ENCODE measurements around the gene RAB44. TPM values are rescaled to one million over a fixed set of nuclear protein-coding genes. Genes with fewer than 3 reads are reported as not detected.

RAB44 gene
- total and polyA plus RNA-seq, 2 of the 13 experiments (the other 11 are each of a cell fraction or from before 2014, with no cell fraction given): not detected

DNA sequence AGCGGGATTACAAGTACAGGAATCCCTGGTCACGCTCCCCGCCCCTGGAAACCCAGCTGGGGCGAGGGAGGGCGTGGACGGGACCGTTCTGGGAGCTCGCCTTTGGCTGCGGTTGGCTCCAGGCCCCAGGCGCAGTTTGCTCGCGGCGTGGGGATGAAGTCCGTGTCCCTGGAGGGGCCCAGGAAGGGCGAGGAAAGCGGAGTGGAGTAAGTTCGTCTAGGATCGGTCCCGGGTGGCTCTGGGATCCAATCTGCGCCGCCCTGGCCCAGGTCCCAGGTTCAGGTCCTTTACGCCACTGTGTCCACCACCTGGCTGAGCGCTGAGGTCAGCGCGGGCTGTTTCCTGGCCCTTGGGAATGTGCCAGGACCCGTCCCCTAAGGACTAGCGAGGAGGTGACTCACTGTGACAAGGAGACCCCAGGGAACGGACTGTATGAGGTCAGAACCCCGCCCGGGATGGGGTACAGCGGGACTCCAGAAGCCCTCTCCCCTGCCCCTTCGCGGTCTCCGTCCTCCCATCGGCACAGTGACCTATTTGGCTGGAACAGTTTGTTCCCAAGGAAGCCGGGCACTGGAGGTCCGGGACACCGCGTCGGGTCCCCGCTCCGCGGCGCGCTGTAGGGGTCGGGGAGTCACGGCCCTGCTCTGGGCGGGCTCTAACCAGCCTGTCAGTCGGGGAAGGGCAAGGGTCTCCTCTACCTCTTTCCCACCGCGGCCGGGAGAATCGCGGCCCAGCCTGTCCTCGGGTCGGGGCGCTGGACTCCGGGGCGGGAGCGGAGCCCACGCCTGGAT lies 18.4 kb upstream of the RAB44 start (continued):
- TF ChIP-seq, protein P1, sequence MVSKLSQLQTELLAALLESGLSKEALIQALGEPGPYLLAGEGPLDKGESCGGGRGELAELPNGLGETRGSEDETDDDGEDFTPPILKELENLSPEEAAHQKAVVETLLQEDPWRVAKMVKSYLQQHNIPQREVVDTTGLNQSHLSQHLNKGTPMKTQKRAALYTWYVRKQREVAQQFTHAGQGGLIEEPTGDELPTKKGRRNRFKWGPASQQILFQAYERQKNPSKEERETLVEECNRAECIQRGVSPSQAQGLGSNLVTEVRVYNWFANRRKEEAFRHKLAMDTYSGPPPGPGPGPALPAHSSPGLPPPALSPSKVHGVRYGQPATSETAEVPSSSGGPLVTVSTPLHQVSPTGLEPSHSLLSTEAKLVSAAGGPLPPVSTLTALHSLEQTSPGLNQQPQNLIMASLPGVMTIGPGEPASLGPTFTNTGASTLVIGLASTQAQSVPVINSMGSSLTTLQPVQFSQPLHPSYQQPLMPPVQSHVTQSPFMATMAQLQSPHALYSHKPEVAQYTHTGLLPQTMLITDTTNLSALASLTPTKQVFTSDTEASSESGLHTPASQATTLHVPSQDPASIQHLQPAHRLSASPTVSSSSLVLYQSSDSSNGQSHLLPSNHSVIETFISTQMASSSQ (IDR thresholded peaks at IDR 0.05; ENCODE audit: low read depth): no peak
- TF ChIP-seq, protein P1 (CRISPR knock-in tag; IDR thresholded peaks at IDR 0.05; ENCODE audit: borderline replicate concordance): no peak
- TF ChIP-seq KLF15 (CRISPR knock-in tag; IDR thresholded peaks at IDR 0.05; ENCODE audit: borderline replicate concordance) (peak; percentile 69; the same call in 1 of the 2 replicates), E2F1 (CRISPR knock-in tag; IDR thresholded peaks at IDR 0.05) (no peak), SMYD3 (CRISPR knock-in tag; IDR thresholded peaks at IDR 0.05) (no peak), SOX5 (CRISPR knock-in tag; IDR thresholded peaks at IDR 0.05; ENCODE audit: borderline replicate concordance) (no peak), HMGA1 (CRISPR knock-in tag; conservative IDR thresholded peaks at IDR 0.05) (no peak), MIXL1 (CRISPR knock-in tag; IDR thresholded peaks at IDR 0.05) (no peak), ZNF530 (CRISPR knock-in tag; IDR thresholded peaks at IDR 0.05; ENCODE audit: low read depth) (no peak), HMGXB3 (CRISPR knock-in tag; IDR thresholded peaks at IDR 0.05; ENCODE audit: borderline replicate concordance) (no peak), ZMYM4 (CRISPR knock-in tag; IDR thresholded peaks at IDR 0.05) (no peak), ZNF431 (CRISPR knock-in tag; IDR thresholded peaks at IDR 0.05; ENCODE audit: borderline replicate concordance, low read depth) (no peak), CBX5 (CRISPR knock-in tag; IDR thresholded peaks at IDR 0.05; ENCODE audit: borderline replicate concordance) (no peak)
- TF ChIP-seq, protein P2, sequence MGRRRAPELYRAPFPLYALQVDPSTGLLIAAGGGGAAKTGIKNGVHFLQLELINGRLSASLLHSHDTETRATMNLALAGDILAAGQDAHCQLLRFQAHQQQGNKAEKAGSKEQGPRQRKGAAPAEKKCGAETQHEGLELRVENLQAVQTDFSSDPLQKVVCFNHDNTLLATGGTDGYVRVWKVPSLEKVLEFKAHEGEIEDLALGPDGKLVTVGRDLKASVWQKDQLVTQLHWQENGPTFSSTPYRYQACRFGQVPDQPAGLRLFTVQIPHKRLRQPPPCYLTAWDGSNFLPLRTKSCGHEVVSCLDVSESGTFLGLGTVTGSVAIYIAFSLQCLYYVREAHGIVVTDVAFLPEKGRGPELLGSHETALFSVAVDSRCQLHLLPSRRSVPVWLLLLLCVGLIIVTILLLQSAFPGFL (CRISPR knock-in tag; IDR thresholded peaks at IDR 0.05): no peak
- TF ChIP-seq, protein P3, sequence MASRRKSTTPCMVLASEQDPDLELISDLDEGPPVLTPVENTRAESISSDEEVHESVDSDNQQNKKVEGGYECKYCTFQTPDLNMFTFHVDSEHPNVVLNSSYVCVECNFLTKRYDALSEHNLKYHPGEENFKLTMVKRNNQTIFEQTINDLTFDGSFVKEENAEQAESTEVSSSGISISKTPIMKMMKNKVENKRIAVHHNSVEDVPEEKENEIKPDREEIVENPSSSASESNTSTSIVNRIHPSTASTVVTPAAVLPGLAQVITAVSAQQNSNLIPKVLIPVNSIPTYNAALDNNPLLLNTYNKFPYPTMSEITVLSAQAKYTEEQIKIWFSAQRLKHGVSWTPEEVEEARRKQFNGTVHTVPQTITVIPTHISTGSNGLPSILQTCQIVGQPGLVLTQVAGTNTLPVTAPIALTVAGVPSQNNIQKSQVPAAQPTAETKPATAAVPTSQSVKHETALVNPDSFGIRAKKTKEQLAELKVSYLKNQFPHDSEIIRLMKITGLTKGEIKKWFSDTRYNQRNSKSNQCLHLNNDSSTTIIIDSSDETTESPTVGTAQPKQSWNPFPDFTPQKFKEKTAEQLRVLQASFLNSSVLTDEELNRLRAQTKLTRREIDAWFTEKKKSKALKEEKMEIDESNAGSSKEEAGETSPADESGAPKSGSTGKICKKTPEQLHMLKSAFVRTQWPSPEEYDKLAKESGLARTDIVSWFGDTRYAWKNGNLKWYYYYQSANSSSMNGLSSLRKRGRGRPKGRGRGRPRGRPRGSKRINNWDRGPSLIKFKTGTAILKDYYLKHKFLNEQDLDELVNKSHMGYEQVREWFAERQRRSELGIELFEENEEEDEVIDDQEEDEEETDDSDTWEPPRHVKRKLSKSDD (CRISPR knock-in tag; IDR thresholded peaks at IDR 0.05; ENCODE audit: low read depth): no peak
